ENCODE data around the gene FAM76B.

DNA sequence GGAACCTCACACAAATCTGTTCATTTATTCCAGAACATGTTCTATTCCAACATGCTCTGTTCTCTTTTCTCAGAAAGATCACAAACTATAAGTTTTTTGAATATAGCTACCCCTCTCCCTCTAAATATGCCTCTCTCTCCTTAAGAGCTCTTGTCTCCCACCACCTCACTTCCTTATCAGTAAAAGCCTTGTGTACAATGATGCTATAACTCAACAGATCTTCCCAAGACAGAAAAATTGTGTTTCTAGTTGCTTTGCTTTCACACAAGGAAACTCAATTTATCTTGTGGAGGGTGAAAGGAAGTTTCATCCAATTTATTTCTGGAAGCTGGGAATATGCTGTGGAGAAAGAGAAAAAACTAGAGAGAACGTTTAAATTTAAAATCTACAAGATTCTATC, 64.4 kb downstream of the FAM76B start:
- no peak for TF ChIP-seq EZH2phosphoT487 (conservative IDR thresholded peaks at IDR 0.05; ENCODE audit: low read length)
- TF ChIP-seq, protein P1, sequence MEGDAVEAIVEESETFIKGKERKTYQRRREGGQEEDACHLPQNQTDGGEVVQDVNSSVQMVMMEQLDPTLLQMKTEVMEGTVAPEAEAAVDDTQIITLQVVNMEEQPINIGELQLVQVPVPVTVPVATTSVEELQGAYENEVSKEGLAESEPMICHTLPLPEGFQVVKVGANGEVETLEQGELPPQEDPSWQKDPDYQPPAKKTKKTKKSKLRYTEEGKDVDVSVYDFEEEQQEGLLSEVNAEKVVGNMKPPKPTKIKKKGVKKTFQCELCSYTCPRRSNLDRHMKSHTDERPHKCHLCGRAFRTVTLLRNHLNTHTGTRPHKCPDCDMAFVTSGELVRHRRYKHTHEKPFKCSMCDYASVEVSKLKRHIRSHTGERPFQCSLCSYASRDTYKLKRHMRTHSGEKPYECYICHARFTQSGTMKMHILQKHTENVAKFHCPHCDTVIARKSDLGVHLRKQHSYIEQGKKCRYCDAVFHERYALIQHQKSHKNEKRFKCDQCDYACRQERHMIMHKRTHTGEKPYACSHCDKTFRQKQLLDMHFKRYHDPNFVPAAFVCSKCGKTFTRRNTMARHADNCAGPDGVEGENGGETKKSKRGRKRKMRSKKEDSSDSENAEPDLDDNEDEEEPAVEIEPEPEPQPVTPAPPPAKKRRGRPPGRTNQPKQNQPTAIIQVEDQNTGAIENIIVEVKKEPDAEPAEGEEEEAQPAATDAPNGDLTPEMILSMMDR (IDR thresholded peaks at IDR 0.05; ENCODE audit: insufficient read depth, low read length, poor library complexity, severe bottlenecking), result no peak
